Activated CD4-positive, alpha-beta T cell treated with anti-CD3 and anti-CD28 coated beads, Interleukin-2, amount 50 U/mL, for 4 hours (primary cell): Measurements from ENCODE around the gene RSRC2.
A peak's percentile ranks its signal among the peaks of the same experiment; 100 is the strongest.
"Not testable (repeated sequence)": the region's sequence is repeated elsewhere in the genome, so short reads cannot be mapped to it uniquely, and the experiment has no call there.

Experiments
- DNase-seq, 2 experiments: peaks; one replicate each; pipeline ENCODE4 v3.0.0-alpha.2; 2020

Gene RSRC2

GRCh38 chr12:122516544-122517361 lies 10.0 kb downstream of the RSRC2 start:
- no peak for DNase-seq

GRCh38 chr12:122515275-122515674 lies 11.5 kb downstream of the RSRC2 start:
- no peak for DNase-seq

- no peak for DNase-seq
Observed at GRCh38 chr12:122513660-122514059, 13.1 kb downstream of the RSRC2 start.

DNA sequence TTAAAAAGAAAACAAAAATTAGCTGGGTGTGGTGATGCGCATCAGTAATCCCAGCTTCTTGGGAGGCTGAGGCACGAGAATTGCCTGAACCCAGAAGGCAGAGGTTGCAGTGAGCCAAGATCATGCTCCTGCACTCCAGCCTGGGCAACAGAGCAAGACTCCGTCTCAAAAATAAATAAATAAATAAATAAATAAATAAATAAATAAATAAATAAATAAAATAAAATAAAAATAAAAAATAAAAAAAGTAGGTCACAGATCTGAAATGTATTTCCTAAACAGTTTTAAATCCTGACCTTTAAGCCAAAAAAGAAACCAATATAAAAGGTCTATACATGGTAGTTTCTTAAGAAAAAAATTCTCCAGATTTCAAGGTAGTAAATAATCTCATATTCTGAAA lies 13.7 kb downstream of the RSRC2 start:
- DNase-seq = not testable (repeated sequence)

GRCh38 chr12:122508163-122508562 lies 18.6 kb downstream of the RSRC2 start:
- DNase-seq = no peak

GRCh38 chr12:122506393-122506938 lies 20.3 kb downstream of the RSRC2 start:
- DNase-seq = no peak

DNA sequence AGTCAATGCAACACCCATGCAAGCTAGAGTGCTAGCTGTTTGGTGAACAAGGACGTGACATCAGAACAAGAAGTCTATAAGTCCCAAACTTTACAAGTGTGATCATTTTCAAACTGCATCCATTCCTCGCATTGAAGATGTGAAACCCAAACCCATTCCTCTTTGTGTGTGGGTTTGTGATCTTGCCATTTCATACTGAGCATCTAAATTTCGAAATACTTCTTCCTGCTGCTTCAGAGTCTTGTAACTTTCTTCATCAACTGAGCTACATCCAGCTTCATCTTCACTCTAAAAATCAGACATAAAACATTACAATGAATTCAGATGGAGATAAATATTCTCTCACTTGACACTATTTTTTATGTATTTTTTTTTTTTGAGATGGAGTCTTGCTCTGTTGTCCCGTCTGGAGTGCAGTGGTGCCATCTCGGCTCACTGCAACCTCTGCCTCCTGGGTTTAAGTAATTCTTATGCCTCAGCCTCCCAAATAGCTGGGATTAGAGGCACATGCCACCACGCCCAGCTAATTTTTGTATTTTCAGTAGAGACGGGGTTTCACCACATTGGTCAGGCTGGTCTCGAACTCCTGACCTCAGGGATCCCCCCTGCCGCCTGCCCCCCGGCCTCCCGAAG lies 21.2 kb downstream of the RSRC2 start:
- no peak for DNase-seq

GRCh38 chr12:122503783-122504590 lies 22.7 kb downstream of the RSRC2 start:
- DNase-seq = no peak

DNA sequence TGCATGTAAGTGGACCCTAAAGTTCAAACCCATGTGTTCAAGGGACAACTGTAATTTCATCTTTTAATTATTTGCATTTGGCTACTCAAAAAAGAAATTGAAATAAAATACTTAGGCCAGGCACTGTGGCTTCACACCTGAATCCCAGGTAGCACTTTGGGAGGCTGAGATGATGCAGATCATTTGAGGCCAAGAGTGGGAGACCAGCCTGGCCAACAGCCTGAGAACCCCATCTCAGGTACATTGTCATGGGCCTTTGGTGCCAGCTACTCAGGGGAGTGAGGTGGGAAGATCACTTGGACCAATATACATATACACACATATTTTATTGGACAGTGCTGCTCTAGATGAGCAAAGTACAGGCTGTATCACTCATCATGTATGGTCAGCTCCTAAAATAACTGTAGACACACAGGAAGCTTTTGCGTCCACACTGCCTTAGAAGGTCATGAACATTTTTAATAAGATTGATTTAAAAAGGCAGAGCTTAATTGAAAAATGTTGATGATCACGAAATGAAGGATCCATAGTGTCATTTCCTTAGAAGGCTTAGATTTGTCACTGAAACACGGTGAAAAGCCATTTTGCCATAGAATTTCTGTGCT lies 23.5 kb downstream of the RSRC2 start:
- no peak for DNase-seq

DNA sequence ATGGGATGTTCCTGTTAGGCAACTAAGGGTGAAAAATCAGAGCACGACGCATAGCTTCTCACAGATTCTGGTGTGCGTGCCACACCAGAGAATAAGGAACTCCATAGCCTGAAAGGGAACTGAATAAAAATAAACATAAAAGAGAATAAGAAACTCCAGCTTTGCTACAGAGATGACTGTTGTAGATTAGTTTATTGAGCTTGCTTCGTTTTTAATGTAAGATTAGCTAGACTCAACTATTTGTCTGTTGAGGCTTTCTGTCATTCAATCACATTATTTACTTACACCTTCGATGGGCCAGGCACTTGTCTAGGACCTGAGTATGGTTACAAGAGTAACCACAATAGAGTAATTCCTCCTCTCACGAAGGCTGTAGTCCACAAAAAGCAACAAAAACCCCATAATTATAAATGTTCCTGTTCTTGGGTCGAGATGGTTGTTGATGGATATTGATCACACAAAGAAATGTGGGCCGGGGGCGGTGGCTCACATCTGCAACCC lies 25.2 kb downstream of the RSRC2 start:
- DNase-seq = no peak

GRCh38 chr12:122500685-122501488 lies 25.8 kb downstream of the RSRC2 start, which contains the start of gene ZCCHC8:
Gene ZCCHC8, minus strand, starts transcription at chr12:122500932. Its CDS starts 92 bp downstream, at chr12:122500840.
- peak; percentile 96 to 97 for DNase-seq

GRCh38 chr12:122499991-122500684 lies 26.6 kb downstream of the RSRC2 start:
- peak; percentile 17 to 26 for DNase-seq

DNA sequence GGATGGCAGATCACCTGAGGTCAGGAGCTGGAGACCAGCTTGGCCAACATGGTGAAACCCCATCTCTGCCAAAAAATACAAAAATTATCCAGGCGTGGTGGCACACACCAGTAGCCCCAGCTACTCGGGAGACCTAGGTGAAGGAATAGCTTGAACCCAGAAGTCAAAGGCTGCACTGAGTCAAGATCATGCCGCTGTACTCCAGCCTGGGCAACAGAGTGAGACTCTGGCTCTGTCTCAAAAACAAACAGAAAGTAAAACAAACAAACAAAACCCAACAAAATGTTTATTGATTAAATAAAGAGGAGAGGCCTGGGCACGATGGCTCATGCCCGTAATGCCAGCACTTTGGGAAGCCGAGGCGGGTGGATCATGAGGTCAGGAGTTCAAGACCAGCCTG lies 31.5 kb downstream of the RSRC2 start:
- DNase-seq = no peak

DNA sequence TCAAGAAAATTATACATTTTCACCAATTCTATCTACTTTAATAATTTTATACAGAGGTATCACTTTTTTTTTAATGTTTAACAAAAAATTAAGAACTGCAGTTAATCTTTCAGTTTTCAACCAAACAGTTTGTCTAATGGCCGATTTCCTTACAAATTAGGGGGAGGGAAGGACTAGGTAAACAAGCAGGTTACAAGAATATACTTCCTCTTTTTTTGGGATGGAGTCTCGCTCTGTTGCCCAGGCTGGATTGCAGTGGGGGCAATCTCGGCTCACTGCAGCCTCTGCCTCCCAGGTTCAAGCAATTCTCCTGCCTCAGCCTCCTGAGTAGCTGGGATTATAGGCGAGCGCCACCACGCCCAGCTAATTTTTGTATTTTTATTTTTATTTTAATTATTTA lies 33.5 kb downstream of the RSRC2 start:
- not testable (repeated sequence) for DNase-seq

DNA sequence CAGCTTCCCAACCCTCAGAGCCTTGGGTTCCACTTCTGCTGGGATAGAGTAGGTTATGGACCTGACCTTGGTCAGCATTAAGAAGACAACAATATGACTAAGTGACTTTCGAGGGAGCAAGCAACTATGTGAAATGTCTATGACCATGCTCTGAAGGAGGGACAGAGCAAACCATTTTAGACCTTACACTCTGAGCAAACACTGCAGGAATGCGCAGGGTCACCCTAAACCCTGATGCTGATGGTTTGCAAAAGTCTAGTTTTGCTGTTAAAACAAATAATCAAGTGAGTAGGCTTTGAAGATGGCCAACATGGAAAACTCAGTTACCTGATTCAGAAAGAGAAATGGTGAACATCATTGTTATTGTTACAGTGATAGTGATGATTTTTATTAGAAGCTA lies 34.7 kb downstream of the RSRC2 start:
- DNase-seq = no peak

GRCh38 chr12:122489038-122489437 lies 37.7 kb downstream of the RSRC2 start:
- DNase-seq = no peak

DNA sequence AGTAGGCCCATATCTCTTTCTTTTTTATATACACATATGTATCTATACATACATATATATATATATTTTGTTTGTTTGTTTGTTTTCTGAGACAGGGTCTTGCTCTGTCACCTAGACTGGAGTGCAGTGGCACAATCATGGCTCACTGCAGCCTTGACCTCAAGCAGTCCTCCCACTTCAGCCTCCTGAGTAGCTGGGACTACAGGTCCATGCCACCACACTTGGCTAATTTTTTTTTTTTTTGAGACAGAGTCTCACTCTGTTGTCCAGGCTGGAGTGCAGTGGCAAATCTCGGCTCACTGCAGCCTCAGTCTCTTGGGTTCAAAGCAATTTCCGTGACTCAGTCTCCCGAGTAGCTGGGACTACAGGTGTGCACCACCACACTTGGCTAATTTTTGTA lies 38.9 kb downstream of the RSRC2 start:
- not testable (repeated sequence) for DNase-seq

- no peak for DNase-seq
Observed at GRCh38 chr12:122486805-122487426, 39.8 kb downstream of the RSRC2 start.

- not testable (repeated sequence) for DNase-seq
Observed at GRCh38 chr12:122486360-122486759, 40.4 kb downstream of the RSRC2 start.

DNA sequence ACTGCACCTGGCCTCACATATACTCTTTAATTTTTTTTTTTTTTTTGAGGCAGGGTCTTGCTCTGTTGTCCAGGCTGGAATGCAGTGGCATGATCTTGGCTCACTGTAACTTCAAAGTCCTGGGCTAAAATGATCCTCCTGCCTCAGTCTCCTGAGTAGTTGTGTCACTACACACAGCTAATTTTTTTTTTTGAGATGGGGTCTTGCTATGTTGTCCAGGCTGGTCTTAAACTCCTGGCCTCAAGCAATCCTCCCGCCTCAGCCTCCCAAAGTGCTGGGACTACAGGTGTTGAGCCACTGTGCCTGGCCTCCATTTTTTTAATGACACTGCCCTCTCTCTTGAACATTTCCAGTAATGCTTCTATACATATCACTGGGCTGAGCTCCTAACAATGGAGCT lies 42.4 kb downstream of the RSRC2 start:
- not testable (repeated sequence) for DNase-seq
